ENCODE measurements around the gene SLC12A7. TPM values are rescaled to one million over a fixed set of nuclear protein-coding genes. Genes with fewer than 3 reads are reported as not detected.
"Not testable (repeated sequence)": the region's sequence is repeated elsewhere in the genome, so short reads cannot be mapped to it uniquely, and the experiment has no call there.

SLC12A7 gene
- total RNA-seq, 1 donor from 2014 or later, result 344 TPM

GRCh38 chr5:1095990-1096363 lies 15.9 kb downstream of the SLC12A7 start:
- DNase-seq (ENCODE audit: low spot score), result no peak

- DNase-seq (ENCODE audit: low spot score), result no peak
Observed at GRCh38 chr5:1095302-1095989, 16.4 kb downstream of the SLC12A7 start.

- DNase-seq (ENCODE audit: low spot score), result no peak
Observed at GRCh38 chr5:1094670-1095190, 17.1 kb downstream of the SLC12A7 start.

GRCh38 chr5:1093361-1093760 lies 18.5 kb downstream of the SLC12A7 start:
- peak; percentile 65 for DNase-seq (ENCODE audit: low spot score)

GRCh38 chr5:1092122-1092521 lies 19.7 kb downstream of the SLC12A7 start:
- DNase-seq (ENCODE audit: low spot score), result no peak

GRCh38 chr5:1091632-1092031 lies 20.2 kb downstream of the SLC12A7 start:
- DNase-seq (ENCODE audit: low spot score), result no peak

- no peak for DNase-seq (ENCODE audit: low spot score)
Observed at GRCh38 chr5:1090538-1090937, 21.3 kb downstream of the SLC12A7 start.

GRCh38 chr5:1089621-1090040 lies 22.2 kb downstream of the SLC12A7 start:
- no peak for DNase-seq (ENCODE audit: low spot score)

- no peak for DNase-seq (ENCODE audit: low spot score)
Observed at GRCh38 chr5:1089146-1089545, 22.7 kb downstream of the SLC12A7 start.

GRCh38 chr5:1088726-1089125 lies 23.1 kb downstream of the SLC12A7 start:
- no peak for DNase-seq (ENCODE audit: low spot score)

- no peak for DNase-seq (ENCODE audit: low spot score)
Observed at GRCh38 chr5:1088031-1088430, 23.8 kb downstream of the SLC12A7 start.

- no peak for DNase-seq (ENCODE audit: low spot score)
Observed at GRCh38 chr5:1087428-1087827, 24.4 kb downstream of the SLC12A7 start.

- no peak for DNase-seq (ENCODE audit: low spot score)
Observed at GRCh38 chr5:1086871-1087270, 25.0 kb downstream of the SLC12A7 start.

GRCh38 chr5:1086137-1086536 lies 25.7 kb downstream of the SLC12A7 start:
- DNase-seq (ENCODE audit: low spot score), result no peak

- no peak for DNase-seq (ENCODE audit: low spot score)
Observed at GRCh38 chr5:1085391-1085790, 26.5 kb downstream of the SLC12A7 start.

- DNase-seq (ENCODE audit: low spot score), result no peak
Observed at GRCh38 chr5:1083823-1084605, 27.8 kb downstream of the SLC12A7 start.

- DNase-seq (ENCODE audit: low spot score), result not testable (repeated sequence)
Observed at GRCh38 chr5:1083026-1083425, 28.8 kb downstream of the SLC12A7 start.

GRCh38 chr5:1081519-1081918 lies 30.3 kb downstream of the SLC12A7 start:
- DNase-seq (ENCODE audit: low spot score), result no peak

GRCh38 chr5:1080432-1080831 lies 31.4 kb downstream of the SLC12A7 start:
- no peak for DNase-seq (ENCODE audit: low spot score)

GRCh38 chr5:1079961-1080360 lies 31.9 kb downstream of the SLC12A7 start:
- DNase-seq (ENCODE audit: low spot score), result no peak

- DNase-seq (ENCODE audit: low spot score), result no peak
Observed at GRCh38 chr5:1079486-1079885, 32.4 kb downstream of the SLC12A7 start.

- DNase-seq (ENCODE audit: low spot score), result no peak
Observed at GRCh38 chr5:1078851-1079250, 33.0 kb downstream of the SLC12A7 start.

GRCh38 chr5:1078206-1078605 lies 33.7 kb downstream of the SLC12A7 start:
- no peak for DNase-seq (ENCODE audit: low spot score)

All from mucosa of gallbladder (tissue), 1 donor.